HG03039 (cell line): Measurements from ENCODE around the gene PPM1G.
A peak's percentile ranks its signal among the peaks of the same experiment; 100 is the strongest.
"Not testable (repeated sequence)": the region's sequence is repeated elsewhere in the genome, so short reads cannot be mapped to it uniquely, and the experiment has no call there.

ENCODE experiments used
- ATAC-seq: cut with Tn5 transposase; IDR thresholded peaks from one replicate; pipeline ENCODE4 v1.9.1; 2021; ENCODE audit warnings: mild to moderate bottlenecking, moderate library complexity; ENCODE audit not compliant: unreplicated experiment

The PPM1G gene

GRCh38 chr2:27409321-27410073 is at the start of gene PPM1G:
PPM1G (minus strand) TSS chr2:27409591; CDS start chr2:27409422, 169 bp downstream.
- ATAC-seq = peak; percentile 85

GRCh38 chr2:27453968-27454367 is 44.6 kb upstream of the PPM1G start:
- no peak for ATAC-seq

GRCh38 chr2:27451095-27451494 is 41.7 kb upstream of the PPM1G start:
- no peak for ATAC-seq

GRCh38 chr2:27448381-27448780 is 39.0 kb upstream of the PPM1G start:
- ATAC-seq = no peak

GRCh38 chr2:27446057-27446456 is 36.7 kb upstream of the PPM1G start:
- ATAC-seq = no peak

- ATAC-seq = no peak
Observed at GRCh38 chr2:27445615-27446014, 36.2 kb upstream of the PPM1G start.

GRCh38 chr2:27445155-27445554 is 35.8 kb upstream of the PPM1G start:
- ATAC-seq = no peak

- no peak for ATAC-seq
Observed at GRCh38 chr2:27442920-27443282, 33.5 kb upstream of the PPM1G start.

- no peak for ATAC-seq
Observed at GRCh38 chr2:27441958-27442919, 32.8 kb upstream of the PPM1G start, which contains the start of gene KRTCAP3. KRTCAP3 (plus strand) TSS chr2:27442381; CDS start chr2:27442413, 32 bp downstream.

- ATAC-seq = no peak
Observed at GRCh38 chr2:27441226-27441926, 32.0 kb upstream of the PPM1G start.

GRCh38 chr2:27435628-27436027 is 26.2 kb upstream of the PPM1G start:
- no peak for ATAC-seq

- ATAC-seq = no peak
Observed at GRCh38 chr2:27431395-27431794, 22.0 kb upstream of the PPM1G start.

GRCh38 chr2:27428978-27429541 is 19.7 kb upstream of the PPM1G start:
- ATAC-seq = peak; percentile 70

- peak; percentile 80 for ATAC-seq
Observed at GRCh38 chr2:27428213-27428977, 19.0 kb upstream of the PPM1G start, which contains the start of gene NRBP1. NRBP1 (plus strand) TSS chr2:27428631; CDS start chr2:27433274, 4,643 bp downstream.

- no peak for ATAC-seq
Observed at GRCh38 chr2:27427863-27428212, 18.4 kb upstream of the PPM1G start.

GRCh38 chr2:27425039-27425438 is 15.6 kb upstream of the PPM1G start:
- ATAC-seq = not testable (repeated sequence)

- no peak for ATAC-seq
Observed at GRCh38 chr2:27422958-27423357, 13.6 kb upstream of the PPM1G start.

GRCh38 chr2:27421660-27422250 is 12.4 kb upstream of the PPM1G start:
- no peak for ATAC-seq

- no peak for ATAC-seq
Observed at GRCh38 chr2:27420996-27421395, 11.6 kb upstream of the PPM1G start.

- no peak for ATAC-seq
Observed at GRCh38 chr2:27416151-27416550, 6.8 kb upstream of the PPM1G start.
